HG03432 (cell line): ENCODE data around the gene NELL1.

Experiments used
- ATAC-seq: cut with Tn5 transposase; IDR thresholded peaks from one replicate; pipeline ENCODE4 v1.9.1; 2021; ENCODE audit warnings: mild to moderate bottlenecking, moderate library complexity; ENCODE audit not compliant: unreplicated experiment

The NELL1 gene

DNA sequence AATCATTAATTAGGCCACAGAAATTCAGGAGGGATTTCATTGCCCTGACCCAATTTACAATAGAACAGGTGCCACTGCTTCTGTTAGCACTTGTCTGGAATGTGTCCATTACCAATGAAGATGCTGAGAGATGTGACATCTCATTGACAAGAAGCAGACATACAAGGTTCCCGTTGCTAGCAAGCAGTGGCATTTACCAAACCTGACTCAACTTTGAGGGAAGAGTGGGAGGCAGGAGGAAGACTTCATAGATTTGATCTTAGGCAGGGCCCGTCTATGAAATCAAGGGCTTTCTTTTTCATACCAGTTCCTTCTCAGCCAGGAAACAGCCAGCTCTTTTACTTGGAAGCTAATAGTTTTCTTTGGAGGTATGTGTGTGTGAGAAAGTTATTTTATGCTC lies 280.2 kb downstream of the NELL1 start:
- no peak for ATAC-seq

DNA sequence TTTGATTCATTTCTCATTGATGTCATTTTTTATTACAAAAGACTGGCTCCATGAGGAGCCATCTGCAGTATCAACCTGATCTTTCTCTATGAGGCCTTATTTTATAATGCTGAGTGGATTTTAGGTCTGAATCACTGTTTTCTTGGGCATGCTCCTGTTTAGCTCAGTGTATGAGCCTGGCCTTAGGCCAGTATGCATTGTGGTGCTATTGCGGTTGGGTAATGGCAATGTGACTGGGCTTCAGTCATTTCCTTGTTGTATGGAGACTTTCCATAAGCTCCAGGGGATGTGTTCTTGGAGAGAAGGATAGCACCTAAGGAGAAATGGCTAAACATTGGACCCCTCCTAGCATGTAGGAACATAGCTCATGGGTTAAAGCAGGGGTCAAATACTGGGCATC lies 293.2 kb downstream of the NELL1 start:
- no peak for ATAC-seq

DNA sequence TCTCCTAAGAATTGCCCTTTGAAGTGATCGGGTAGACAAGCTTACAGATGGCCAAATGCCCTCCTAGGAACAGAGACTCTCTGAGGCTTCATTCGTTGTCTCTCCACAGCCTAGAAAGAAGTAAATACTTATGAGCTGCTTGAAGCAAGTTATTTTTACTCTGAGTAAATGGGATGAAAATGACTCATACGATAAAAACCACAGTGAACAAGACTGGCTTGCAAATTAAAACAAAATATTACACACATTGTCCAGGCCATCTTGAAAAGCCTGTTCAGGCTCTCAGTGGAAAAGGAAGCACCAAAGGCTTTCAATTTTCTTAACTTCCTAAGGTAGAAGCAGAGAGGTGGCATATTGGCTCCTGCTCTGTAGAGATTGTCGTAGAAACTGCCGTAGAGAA lies 294.2 kb downstream of the NELL1 start:
- no peak for ATAC-seq

DNA sequence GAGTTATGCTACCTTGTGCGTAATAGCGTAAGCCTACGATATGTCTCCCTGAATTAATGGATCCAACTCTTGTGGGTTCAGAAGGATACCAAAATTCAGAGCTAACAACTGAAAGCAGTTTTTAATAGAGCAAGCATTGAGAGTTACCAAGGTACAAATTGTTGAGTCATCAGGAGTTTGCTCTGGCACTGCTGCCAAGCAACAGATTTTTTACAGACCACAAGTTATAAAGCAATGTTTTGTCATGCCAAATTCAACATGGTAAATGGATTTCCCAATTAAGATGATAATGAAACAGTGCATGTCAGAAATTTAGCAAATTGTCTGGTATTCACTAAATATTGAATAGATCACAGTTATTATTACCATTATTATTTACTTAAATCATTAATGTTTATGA lies 295.6 kb downstream of the NELL1 start:
- no peak for ATAC-seq

DNA sequence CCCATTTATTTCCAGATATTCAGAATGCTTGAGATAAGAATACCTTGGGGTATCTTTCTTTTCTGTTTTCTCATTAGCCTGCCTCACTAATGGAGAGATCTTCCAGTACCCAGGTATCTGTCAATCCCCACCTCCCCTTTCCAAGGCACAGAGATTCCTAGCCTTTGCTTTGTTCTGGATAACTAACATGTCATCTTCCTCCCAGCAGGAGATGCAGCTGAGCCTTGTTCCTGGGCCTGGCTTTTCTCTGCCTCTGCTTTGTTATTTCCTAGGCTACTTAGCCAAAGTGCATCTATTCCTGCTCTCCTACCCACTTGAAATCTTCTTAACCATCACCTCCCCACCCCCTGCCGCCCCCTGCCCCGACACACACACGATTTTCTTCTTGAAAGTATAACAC lies 297.1 kb downstream of the NELL1 start:
- no peak for ATAC-seq

DNA sequence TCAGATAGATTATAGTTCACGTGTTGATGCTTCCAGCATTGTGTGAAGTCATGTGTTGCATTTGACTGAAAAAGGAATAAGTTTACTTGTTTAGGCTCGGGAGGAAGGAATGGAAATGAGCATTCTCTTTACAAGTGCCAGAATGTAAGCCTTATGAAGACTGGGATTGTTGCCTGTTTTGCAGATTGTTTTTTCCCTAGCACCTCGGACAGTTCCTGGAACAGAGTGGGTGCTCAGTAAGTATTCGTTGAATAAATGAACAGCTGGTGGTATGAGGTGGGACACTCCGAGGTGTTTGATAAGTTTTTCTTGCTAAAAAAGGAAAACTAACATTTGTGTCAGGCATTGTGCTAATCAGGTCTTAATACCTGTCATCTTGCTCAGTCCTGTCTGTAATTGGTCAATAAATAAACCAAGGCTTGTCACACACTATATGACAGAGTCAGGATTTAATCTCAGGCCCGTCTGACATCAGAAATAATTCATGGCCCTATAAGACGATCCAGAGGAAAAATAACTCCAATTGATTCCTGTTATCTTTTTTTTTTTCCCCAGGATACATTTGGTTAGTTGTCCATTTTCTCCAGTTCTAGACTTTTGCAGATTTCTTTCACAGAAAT lies 304.7 kb downstream of the NELL1 start:
- no peak for ATAC-seq

DNA sequence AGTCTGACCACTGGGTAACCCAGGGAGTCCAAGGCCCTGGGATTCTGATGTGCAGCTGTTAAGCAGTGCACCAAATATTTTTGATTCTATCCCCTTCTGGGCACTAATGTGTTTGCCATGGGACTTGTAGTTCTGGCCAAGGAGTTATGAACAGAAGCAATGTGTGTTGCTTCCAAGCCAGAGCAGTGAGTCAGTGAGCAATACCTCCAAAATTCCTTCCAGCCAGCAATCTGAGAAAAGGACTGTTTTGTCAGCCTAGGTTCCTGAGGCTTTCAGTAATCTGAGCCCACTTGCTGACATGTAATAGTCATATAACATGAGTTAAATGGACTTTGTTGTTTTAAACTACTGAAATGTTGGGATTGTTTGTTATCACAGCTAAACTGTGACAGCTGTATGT lies 311.4 kb downstream of the NELL1 start:
- no peak for ATAC-seq

DNA sequence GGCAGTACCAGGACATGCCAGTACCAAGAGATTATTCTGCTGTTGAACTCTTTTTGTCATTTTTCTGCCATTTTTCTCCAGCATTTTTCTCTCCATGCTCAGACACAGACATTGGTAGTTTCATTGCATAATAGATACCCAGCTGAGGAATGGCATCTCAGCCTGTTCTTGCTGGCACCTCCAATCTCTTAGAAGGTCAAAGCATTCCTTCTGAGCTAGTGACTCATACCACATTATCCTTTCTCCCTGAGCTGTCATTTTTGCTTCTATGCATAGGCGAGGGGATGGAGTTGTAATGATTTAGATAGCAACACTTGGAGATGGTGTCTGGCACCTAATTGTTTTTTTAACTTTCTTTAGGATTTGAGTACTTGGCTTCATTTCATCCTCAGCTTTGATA lies 321.1 kb downstream of the NELL1 start:
- ATAC-seq = no peak

DNA sequence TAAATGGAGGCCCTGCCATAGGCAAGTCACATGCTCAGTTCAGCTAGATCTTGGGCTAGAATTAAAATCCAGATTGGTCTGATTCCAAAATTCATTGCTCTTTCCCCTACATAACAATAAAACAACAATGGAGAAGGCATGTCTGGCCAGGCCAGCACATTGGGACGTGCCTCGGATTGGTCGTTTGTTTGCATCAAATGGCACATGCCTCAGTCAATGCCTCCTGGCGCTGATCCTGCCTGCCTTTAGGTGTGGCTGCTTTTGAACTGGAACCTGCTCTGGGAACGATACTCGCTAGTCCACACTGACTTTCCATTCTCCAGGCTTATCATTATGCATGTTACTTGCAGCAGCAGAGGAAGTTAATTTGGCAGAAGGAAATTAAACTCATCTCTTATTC lies 322.1 kb downstream of the NELL1 start:
- ATAC-seq = no peak

DNA sequence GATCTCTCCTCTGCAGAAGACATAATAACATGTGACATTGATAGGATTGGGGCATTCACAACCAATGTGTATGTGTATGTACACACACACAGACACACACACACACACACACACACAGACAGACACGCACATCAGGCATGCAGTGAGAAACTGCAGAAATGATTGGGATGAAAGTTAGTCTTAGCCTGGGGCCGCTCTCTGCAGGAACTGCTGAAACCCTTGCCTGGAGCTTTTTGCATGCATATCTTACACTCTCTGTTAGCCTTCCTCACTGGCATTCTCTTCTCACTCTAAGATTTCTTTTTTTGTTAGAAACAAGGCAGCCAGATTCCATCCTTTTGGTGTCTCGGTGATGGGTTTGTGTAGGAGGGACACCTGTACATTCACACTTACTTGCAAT lies 337.9 kb downstream of the NELL1 start:
- no peak for ATAC-seq

DNA sequence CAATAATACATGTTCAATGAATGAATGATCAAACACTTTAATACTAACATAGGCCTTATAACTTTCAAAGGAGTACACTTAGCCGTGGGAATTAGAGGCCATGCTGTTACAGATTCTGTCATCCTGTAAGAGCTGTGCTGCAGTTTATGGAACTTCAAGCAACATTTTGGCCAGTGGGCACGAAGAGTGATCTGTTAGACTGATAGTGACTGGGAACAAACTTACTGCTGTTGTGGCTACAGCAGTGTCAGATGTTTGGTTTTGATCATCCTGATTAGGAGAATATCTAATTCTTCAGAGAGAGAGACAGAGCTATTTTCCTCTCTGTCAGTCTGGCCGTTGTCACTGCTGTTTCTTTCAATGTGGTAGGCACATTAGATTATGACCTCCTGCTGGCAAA lies 348.9 kb downstream of the NELL1 start:
- no peak for ATAC-seq

DNA sequence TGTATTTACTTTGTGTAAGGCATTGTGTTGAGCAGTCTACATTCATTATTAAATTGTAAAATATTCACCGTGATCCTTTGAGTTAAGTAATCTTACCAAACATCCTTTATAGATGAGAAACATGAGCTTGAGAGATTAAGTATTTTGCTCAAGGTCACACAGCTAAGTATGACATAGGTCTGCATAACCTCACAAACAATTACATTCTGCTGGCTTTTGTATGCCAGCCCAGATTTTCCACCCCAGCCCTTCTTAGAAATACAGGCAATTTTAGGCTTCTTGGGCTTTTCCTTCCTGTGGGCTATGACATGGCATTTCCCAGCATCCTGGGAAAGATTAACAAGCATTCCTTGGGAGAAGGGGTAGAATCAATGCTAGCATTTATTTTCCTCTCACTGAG lies 357.3 kb downstream of the NELL1 start:
- ATAC-seq = no peak

DNA sequence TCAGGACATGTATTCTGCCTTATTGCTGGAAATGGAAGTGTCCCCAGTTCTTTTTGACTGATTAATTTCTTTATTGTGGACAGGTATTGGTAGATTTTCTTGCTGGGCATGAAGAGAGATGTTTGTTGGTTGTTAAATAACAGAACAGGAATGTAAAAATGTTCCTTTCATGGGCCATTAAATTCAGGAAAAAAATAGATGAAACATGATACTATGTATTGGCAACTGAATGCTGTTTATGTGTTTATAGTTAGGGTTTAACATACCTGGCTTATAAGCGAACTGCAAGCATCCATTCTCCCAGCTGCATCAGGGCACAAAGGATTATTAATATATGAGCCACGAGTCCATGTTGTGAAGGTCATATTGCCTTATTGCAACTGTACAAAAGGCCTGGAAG lies 368.5 kb downstream of the NELL1 start:
- no peak for ATAC-seq

DNA sequence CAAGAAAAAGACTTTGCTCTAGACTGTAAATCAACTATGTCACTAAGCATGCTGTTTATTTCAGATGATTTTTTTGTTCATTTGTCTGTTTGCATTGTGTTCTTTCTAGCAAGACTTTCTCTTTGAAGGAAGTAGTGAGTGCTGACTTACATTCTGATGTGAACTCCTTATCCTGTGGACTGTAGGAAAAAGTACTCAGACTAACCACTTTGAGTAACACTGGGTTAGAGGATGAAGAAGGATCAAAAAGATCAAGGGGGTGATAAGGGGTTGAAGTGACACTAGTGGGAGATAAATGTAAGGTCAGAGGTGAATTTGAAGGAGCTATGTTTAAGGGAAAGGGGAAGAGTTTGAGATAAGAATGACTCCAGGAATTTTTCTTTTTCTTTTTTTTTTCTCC lies 369.4 kb downstream of the NELL1 start:
- no peak for ATAC-seq

DNA sequence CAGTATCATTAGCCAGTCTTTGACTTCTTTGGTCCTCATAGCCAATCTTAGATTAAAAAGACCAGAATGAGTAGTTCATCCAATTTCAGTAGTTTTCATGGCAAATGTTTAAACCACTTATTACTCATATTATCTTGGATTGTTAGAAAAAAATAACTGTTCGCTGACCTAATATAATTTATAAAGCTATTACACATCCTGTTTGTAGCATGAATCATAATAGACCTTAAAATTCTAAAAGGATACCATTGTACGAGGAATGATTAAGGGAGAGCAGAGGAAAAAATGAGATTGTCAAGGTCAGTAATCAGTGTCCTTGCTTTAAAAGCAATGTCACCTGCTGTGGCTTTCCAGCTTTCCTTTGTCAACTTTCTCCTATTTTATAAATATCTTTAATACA lies 371.2 kb downstream of the NELL1 start:
- ATAC-seq = no peak

DNA sequence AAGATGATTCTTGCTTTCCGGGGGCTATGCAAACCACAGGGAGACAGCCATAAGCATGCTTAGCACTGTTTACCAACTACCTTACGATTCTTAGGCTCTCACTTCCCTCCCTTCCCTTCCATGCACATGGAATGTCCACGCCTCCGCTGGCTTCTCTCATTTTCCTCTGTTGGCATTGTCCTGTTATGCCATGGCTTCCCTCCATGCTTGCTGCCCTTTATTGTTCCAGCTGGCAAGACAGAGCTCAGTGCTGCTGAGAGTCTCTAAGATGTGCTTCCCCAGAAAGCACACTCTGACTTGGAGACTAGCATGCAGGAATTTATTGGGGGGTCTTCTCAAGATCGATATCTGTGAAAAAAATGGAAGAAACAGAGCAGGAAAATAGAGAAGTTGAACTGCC lies 379.2 kb downstream of the NELL1 start:
- no peak for ATAC-seq

DNA sequence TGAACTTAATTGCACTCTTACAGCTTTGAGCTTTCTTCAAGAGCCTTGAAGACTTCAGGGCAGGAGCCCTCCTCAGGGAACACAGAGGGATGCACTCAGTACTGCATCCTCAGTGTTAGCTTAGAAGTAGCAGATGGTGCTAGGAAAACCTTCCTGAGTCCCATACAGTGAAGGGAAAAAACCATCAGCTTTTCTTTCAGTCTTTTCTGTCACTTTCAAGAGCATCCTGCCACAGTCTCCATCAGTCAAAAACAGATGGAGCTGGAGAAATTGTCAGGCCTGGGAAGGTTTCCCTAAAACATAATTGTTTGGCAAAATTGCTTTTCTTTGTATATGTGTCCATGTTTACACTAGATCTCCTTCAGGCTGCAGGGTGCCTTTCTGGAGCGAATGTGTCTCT lies 384.1 kb downstream of the NELL1 start:
- ATAC-seq = no peak

DNA sequence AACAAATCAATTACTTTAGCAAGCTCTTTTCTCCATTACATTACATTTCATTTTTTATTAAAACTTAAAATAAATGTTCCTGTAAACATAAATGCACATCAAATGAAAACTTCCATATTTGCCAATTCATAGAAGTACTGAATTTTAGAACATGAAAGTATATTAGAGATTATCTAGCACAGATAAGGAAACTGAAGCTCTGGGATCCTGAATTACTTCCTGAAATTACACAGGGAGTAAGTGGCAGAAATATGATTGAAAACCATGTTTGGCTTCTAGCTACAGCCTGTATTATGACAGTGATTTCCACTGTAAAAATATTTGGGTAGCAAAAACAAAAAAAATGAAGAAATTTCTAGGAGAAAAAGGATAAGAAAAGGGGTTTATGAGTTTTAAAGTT lies 387.3 kb downstream of the NELL1 start:
- no peak for ATAC-seq

DNA sequence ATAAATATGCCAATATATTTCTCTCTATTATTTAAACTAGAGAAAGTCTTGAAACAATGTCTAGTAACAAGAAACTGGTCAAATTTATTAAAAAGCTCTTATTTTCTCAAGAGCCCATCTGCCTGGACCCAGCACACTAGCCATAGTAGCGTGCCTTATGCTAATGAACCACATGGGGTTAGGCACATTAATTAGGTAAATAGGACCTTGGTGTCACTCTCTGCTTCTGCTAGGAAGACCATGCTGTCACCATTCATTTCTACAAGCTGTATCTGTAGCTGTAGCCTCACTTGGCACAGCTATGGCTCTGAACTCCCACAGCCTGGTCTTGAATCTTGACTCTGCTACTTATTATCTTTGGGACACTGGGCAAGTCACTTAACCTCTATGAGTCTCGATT lies 390.5 kb downstream of the NELL1 start:
- ATAC-seq = no peak

DNA sequence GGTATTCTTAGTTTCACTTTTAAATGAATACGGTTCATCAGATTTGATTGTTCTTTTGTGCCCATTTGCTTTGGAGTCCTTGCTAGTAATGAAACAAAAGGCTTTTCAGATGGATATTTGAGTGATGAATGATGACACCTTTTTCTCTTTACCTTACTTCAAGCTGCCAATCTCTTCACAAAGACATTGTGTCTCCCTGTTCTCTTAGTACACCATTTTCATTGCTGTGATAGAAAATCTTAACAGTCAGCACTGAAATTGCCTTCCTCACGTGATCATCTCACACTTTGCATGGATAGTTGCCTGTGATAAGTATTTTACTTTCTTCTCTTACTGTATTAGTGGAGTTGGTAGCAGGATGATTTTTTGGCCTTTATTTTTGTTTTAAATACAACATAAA lies 396.6 kb downstream of the NELL1 start:
- no peak for ATAC-seq

DNA sequence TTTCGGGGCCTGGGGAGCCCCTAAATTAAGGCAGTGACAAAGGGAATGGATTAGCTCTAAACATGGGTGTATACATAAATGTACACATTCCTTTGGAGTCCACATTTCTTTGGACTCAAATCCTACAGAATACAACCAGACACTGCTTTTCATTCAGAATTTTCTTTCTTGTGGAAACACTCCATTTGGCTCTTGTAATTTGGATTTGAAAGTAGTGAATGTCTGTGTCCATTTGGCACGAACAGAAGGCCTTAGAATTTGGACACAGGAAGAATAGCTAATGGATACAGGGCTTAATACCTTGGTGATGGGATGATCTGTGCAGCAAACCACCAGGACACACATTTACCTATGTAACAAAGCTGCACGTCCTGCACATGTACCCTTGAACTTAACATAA lies 399.5 kb downstream of the NELL1 start:
- no peak for ATAC-seq

DNA sequence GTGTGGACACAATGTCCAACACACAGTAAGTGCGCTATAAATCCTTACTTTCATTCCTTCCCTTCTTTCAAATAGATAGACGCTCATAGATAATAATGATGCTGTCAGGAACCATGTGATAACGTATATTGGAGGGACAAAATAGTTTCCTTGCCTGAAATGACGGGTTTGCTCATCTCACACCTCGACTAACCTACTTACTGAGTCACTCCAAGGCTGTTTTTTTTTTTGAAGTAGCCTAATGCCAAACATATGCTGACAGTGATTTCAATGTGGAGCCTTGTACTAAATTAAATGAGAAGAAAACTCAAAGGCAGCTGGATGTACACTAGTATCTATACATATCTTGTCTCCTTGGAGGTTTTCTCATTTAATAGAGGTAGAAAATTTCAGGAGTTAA lies 400.5 kb downstream of the NELL1 start:
- ATAC-seq = no peak

DNA sequence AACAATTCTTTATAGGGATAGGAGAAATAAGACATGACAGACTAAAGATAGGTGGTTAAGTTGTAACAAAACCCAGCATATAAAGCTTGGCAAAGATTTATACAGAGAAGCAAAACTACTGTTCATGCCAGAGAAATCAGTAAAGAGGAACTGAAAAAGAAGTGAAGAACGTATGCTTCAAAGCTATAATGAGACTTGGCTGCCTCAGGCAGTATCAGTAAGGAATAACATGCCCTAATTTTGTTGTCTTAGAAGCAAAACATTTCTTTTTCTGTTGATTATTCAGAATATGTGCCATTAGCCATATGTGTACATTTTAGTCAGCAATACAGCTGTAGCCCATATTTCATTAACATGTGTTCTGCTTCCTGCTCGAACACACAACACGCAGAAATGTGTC lies 403.2 kb downstream of the NELL1 start:
- ATAC-seq = peak; percentile 94

DNA sequence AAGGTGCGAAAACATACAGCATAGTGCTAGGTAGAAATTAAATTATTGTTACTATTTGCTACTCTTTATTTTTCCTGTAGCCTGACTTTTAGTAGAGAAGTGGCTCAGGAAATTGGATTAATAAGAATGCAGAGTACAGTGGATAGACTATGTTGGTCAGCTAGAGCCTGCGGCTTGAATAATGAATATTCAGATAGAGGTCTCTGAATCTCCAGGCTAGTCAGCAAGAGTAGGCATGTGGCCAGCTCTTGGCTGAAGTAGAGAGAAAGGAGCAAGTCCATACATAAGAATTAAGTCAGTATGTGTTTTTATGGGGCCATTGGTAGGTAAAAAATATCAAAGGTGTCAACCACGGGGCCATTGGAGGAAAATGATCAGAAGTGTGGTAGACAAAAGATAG lies 413.5 kb downstream of the NELL1 start:
- ATAC-seq = no peak
